GM19351 (cell line): ENCODE results near the gene WDR33.
"Not testable (repeated sequence)": the region's sequence is repeated elsewhere in the genome, so short reads cannot be mapped to it uniquely, and the experiment has no call there.

Experiments
- ATAC-seq: cut with Tn5 transposase; IDR thresholded peaks from one replicate; pipeline ENCODE4 v1.9.1; 2021; ENCODE audit warnings: mild to moderate bottlenecking, moderate library complexity; ENCODE audit not compliant: unreplicated experiment

WDR33 gene

GRCh38 chr2:127811397-127812321 lies 688 bp upstream of the WDR33 start:
- peak; percentile 34 for ATAC-seq

- ATAC-seq, result no peak
Measured at GRCh38 chr2:127810156-127810618, 784 bp downstream of the WDR33 start.

- ATAC-seq, result no peak
Measured at GRCh38 chr2:127807678-127808353, 3.2 kb downstream of the WDR33 start.

- not testable (repeated sequence) for ATAC-seq
Measured at GRCh38 chr2:127806860-127807259, 4.1 kb downstream of the WDR33 start.

GRCh38 chr2:127805491-127805890 lies 5.5 kb downstream of the WDR33 start:
- no peak for ATAC-seq

- ATAC-seq, result no peak
Measured at GRCh38 chr2:127799926-127800325, 11.0 kb downstream of the WDR33 start.

- ATAC-seq, result no peak
Measured at GRCh38 chr2:127796389-127796788, 14.6 kb downstream of the WDR33 start.

GRCh38 chr2:127794901-127795300 lies 16.1 kb downstream of the WDR33 start:
- ATAC-seq, result not testable (repeated sequence)

GRCh38 chr2:127792805-127793204 lies 18.2 kb downstream of the WDR33 start:
- no peak for ATAC-seq

GRCh38 chr2:127790694-127791529 lies 20.1 kb downstream of the WDR33 start:
- no peak for ATAC-seq

- no peak for ATAC-seq
Measured at GRCh38 chr2:127786048-127786809, 24.7 kb downstream of the WDR33 start.

GRCh38 chr2:127784965-127785518 lies 25.9 kb downstream of the WDR33 start:
- no peak for ATAC-seq

GRCh38 chr2:127783101-127783500 lies 27.9 kb downstream of the WDR33 start:
- ATAC-seq, result no peak

- ATAC-seq, result no peak
Measured at GRCh38 chr2:127778850-127779249, 32.1 kb downstream of the WDR33 start.

- ATAC-seq, result no peak
Measured at GRCh38 chr2:127778447-127778846, 32.5 kb downstream of the WDR33 start.

- no peak for ATAC-seq
Measured at GRCh38 chr2:127776122-127776780, 34.7 kb downstream of the WDR33 start.

- ATAC-seq, result no peak
Measured at GRCh38 chr2:127771756-127772155, 39.2 kb downstream of the WDR33 start.

GRCh38 chr2:127770973-127771735 lies 39.8 kb downstream of the WDR33 start:
- no peak for ATAC-seq

GRCh38 chr2:127770534-127770933 lies 40.4 kb downstream of the WDR33 start:
- ATAC-seq, result not testable (repeated sequence)
